ENCODE results near the gene PPARD.

The PPARD gene

GRCh38 chr6:35468980-35469750 is 126.8 kb downstream of the PPARD start:
- DNase-seq (no peak), ATAC-seq (peak; percentile 8)
- H3K27ac Mint-ChIP-seq = peak overlapping the region; percentile 99 to 100
- H3K9me3 Mint-ChIP-seq = no peaks in the 10 kb centered on the region
- peaks cover 66% of the 10 kb centered on the region for H3K4me1 Mint-ChIP-seq
- H3K27me3 Mint-ChIP-seq = no peaks in the 10 kb centered on the region
- H3K4me3 Mint-ChIP-seq = peak overlapping the region; percentile 91 to 98

- Mint-ChIP-seq H3K4me1 (peaks cover 67% of the 10 kb centered on the region), H3K9me3 (no peaks in the 10 kb centered on the region), H3K27me3 (no peaks in the 10 kb centered on the region), H3K27ac (peak overlapping the region; percentile 99 to 100), H3K4me3 (peak overlapping the region; percentile 91 to 98)
- DNase-seq (no peak), ATAC-seq (no peak)
Observed at GRCh38 chr6:35469751-35470662, 127.6 kb downstream of the PPARD start.

- DNase-seq (no peak), ATAC-seq (no peak)
- peak overlapping the region; percentile 91 to 98 for H3K4me3 Mint-ChIP-seq
- peak overlapping the region; percentile 64 to 100 for H3K27ac Mint-ChIP-seq
- H3K27me3 Mint-ChIP-seq = no peaks in the 10 kb centered on the region
- H3K9me3 Mint-ChIP-seq = no peaks in the 10 kb centered on the region
- peaks cover 71% of the 10 kb centered on the region for H3K4me1 Mint-ChIP-seq
Observed at GRCh38 chr6:35470663-35471120, 128.3 kb downstream of the PPARD start.

- Mint-ChIP-seq H3K27me3 (no peaks in the 10 kb centered on the region), H3K4me1 (peaks cover 82% of the 10 kb centered on the region), H3K4me3 (peak overlapping the region; percentile 91 to 98), H3K9me3 (no peaks in the 10 kb centered on the region), H3K27ac (peak overlapping the region; percentile 13 to 100)
- DNase-seq (no peak), ATAC-seq (no peak)
Observed at GRCh38 chr6:35471836-35472345, 129.5 kb downstream of the PPARD start.

- DNase-seq = no peak
- Mint-ChIP-seq H3K27me3 (no peaks in the 10 kb centered on the region), H3K27ac (peak overlapping the region in 1 of 2 donors; percentile 85), H3K9me3 (no peaks in the 10 kb centered on the region), H3K4me1 (peaks cover 70% of the 10 kb centered on the region), H3K4me3 (peak overlapping the region in 1 of 2 donors; percentile 58)
- ATAC-seq = no peak
Observed at GRCh38 chr6:35473075-35473849, 130.9 kb downstream of the PPARD start.

- Mint-ChIP-seq H3K27me3 (no peaks in the 10 kb centered on the region), H3K4me1 (peaks cover 70% of the 10 kb centered on the region), H3K9me3 (no peaks in the 10 kb centered on the region), H3K27ac (peak overlapping the region in 1 of 2 donors; percentile 49), H3K4me3 (no peak overlapping the region)
- ATAC-seq (no peak), DNase-seq (no peak)
Observed at GRCh38 chr6:35473850-35474130, 131.4 kb downstream of the PPARD start.

GRCh38 chr6:35474131-35474941 is 132.0 kb downstream of the PPARD start:
- Mint-ChIP-seq H3K27ac (peak overlapping the region in 1 of 2 donors; percentile 49), H3K27me3 (no peaks in the 10 kb centered on the region), H3K4me3 (no peak overlapping the region), H3K4me1 (peaks cover 67% of the 10 kb centered on the region), H3K9me3 (no peaks in the 10 kb centered on the region)
- no peak for DNase-seq
- ATAC-seq = peak; percentile 32

GRCh38 chr6:35474942-35475570 is 132.7 kb downstream of the PPARD start:
- H3K27ac Mint-ChIP-seq = peak overlapping the region in 1 of 2 donors; percentile 44
- H3K27me3 Mint-ChIP-seq = no peaks in the 10 kb centered on the region
- H3K4me3 Mint-ChIP-seq = no peak overlapping the region
- DNase-seq (no peak), ATAC-seq (peak; percentile 5)
- H3K4me1 Mint-ChIP-seq = peaks cover 60% of the 10 kb centered on the region
- no peaks in the 10 kb centered on the region for H3K9me3 Mint-ChIP-seq

- Mint-ChIP-seq H3K9me3 (no peaks in the 10 kb centered on the region), H3K27ac (no peak overlapping the region), H3K4me3 (no peak overlapping the region), H3K27me3 (no peaks in the 10 kb centered on the region), H3K4me1 (peaks cover 54% of the 10 kb centered on the region)
- DNase-seq = no peak
- ATAC-seq = peak; percentile 2
Observed at GRCh38 chr6:35475573-35475972, 133.2 kb downstream of the PPARD start.

GRCh38 chr6:35476004-35476403 is 133.6 kb downstream of the PPARD start:
- H3K27ac Mint-ChIP-seq = no peak overlapping the region
- no peak overlapping the region for H3K4me3 Mint-ChIP-seq
- no peaks in the 10 kb centered on the region for H3K9me3 Mint-ChIP-seq
- no peaks in the 10 kb centered on the region for H3K27me3 Mint-ChIP-seq
- peaks cover 50% of the 10 kb centered on the region for H3K4me1 Mint-ChIP-seq
- ATAC-seq (peak; percentile 18), DNase-seq (no peak)

- Mint-ChIP-seq H3K27me3 (no peaks in the 10 kb centered on the region), H3K4me1 (peaks cover 40% of the 10 kb centered on the region), H3K9me3 (no peaks in the 10 kb centered on the region), H3K27ac (peak overlapping the region in 1 of 2 donors; percentile 37), H3K4me3 (no peak overlapping the region)
- ATAC-seq = no peak
- DNase-seq = no peak
Observed at GRCh38 chr6:35477028-35477427, 134.7 kb downstream of the PPARD start.
